GM12875 (cell line): Measurements from ENCODE around the gene ACKR2.

ENCODE experiments used
- H3K4me3 ChIP-seq: one replicate; pipeline ENCODE4 v1.5.1; 2011; ENCODE audit warnings: low read depth, low read length, control low read depth
- CTCF ChIP-seq: IDR thresholded peaks from 2 replicates; pipeline ENCODE4 v1.5.1; 2011; ENCODE audit warnings: low read depth, mild to moderate bottlenecking, control low read depth, inconsistent platforms, low read length, moderate library complexity, borderline replicate concordance; ENCODE audit not compliant: insufficient read depth

ACKR2 gene

GRCh38 chr3:42786212-42786611 lies 23.0 kb upstream of the ACKR2 start:
- TF ChIP-seq CTCF = no peak
- no peak overlapping the region for H3K4me3 ChIP-seq

GRCh38 chr3:42786631-42787030 lies 22.6 kb upstream of the ACKR2 start:
- no peak for TF ChIP-seq CTCF
- H3K4me3 ChIP-seq = no peak overlapping the region

GRCh38 chr3:42790714-42791229 lies 18.5 kb upstream of the ACKR2 start:
- no peak for TF ChIP-seq CTCF
- no peak overlapping the region for H3K4me3 ChIP-seq

GRCh38 chr3:42795621-42796181 lies 13.5 kb upstream of the ACKR2 start:
- TF ChIP-seq CTCF = no peak
- H3K4me3 ChIP-seq = no peak overlapping the region

GRCh38 chr3:42796332-42796885 lies 12.8 kb upstream of the ACKR2 start:
- H3K4me3 ChIP-seq = no peak overlapping the region
- TF ChIP-seq CTCF = no peak

- no peak overlapping the region for H3K4me3 ChIP-seq
- no peak for TF ChIP-seq CTCF
Observed at GRCh38 chr3:42799376-42799775, 9.9 kb upstream of the ACKR2 start.

- TF ChIP-seq CTCF = no peak
- H3K4me3 ChIP-seq = no peak overlapping the region
Observed at GRCh38 chr3:42800251-42800650, 9.0 kb upstream of the ACKR2 start.
